ENCODE measurements around the gene KCNQ2.
A peak's percentile ranks its signal among the peaks of the same experiment; 100 is the strongest.

DNA sequence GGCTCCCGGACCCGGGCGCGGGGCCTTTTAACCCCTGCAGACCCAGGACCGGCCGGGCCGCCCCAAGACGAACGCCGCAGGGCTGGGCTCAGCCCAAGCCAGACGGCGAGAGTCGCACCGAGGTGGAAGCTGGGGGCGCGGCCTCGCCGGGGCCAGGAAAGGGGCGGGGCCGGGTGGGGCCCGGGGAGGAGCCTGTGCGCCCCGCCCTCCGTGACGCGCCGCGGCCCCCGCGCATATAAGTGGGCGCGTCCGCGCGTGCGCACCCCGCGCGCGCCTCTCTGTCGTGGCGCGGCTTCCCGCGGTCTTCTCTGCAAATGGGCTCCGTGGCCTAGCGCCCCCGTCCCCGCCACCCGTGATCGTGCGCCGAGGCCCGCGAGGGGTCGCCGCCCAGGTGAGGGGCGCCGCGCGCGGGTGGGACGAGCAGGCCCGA, 48.1 kb upstream of the KCNQ2 start, which contains the start of gene PPDPF:
- TF ChIP-seq, protein P1, sequence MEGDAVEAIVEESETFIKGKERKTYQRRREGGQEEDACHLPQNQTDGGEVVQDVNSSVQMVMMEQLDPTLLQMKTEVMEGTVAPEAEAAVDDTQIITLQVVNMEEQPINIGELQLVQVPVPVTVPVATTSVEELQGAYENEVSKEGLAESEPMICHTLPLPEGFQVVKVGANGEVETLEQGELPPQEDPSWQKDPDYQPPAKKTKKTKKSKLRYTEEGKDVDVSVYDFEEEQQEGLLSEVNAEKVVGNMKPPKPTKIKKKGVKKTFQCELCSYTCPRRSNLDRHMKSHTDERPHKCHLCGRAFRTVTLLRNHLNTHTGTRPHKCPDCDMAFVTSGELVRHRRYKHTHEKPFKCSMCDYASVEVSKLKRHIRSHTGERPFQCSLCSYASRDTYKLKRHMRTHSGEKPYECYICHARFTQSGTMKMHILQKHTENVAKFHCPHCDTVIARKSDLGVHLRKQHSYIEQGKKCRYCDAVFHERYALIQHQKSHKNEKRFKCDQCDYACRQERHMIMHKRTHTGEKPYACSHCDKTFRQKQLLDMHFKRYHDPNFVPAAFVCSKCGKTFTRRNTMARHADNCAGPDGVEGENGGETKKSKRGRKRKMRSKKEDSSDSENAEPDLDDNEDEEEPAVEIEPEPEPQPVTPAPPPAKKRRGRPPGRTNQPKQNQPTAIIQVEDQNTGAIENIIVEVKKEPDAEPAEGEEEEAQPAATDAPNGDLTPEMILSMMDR (IDR thresholded peaks at IDR 0.05), result no peak
- peak in 3 of 4 donors; percentile 26 to 96 (median 93) for TF ChIP-seq POLR2A (IDR thresholded peaks at IDR 0.05)
